Stimulated activated CD4-positive, alpha-beta T cell treated with anti-CD3 and anti-CD28 coated beads, TNF-alpha, amount 100 ng/mL, for 1 hour (primary cell): ENCODE results near the gene SLC7A6OS.

Experiments used
- DNase-seq, 3 donors: peaks; one replicate each; pipeline ENCODE4 v3.0.0-alpha.2; 2020; ENCODE audit warnings: low read depth in 3 of 3, low spot score in 1 of 3

The SLC7A6OS gene

GRCh38 chr16:68257251-68257905 is 53.4 kb downstream of the SLC7A6OS start:
- DNase-seq: no peak

- no peak for DNase-seq
Observed at GRCh38 chr16:68255712-68256111, 55.0 kb downstream of the SLC7A6OS start.

- DNase-seq: no peak
Observed at GRCh38 chr16:68253721-68254120, 57.0 kb downstream of the SLC7A6OS start.

- DNase-seq: no peak
Observed at GRCh38 chr16:68252383-68252782, 58.4 kb downstream of the SLC7A6OS start.

GRCh38 chr16:68251832-68252231 is 58.9 kb downstream of the SLC7A6OS start:
- no peak for DNase-seq

GRCh38 chr16:68250951-68251350 is 59.8 kb downstream of the SLC7A6OS start:
- no peak for DNase-seq

- no peak for DNase-seq
Observed at GRCh38 chr16:68249371-68249770, 61.4 kb downstream of the SLC7A6OS start.
